OCI-LY1 (cell line): ENCODE results near the gene CUX1.

Experiments used
- H2AFZ ChIP-seq: fragments of 200-600 bp; sonication (generic), shearing (Covaris generic); 2 replicates; pipeline ENCODE4 v1.6.0; 2014; ENCODE audit warnings: antibody characterized with exemption, mild to moderate bottlenecking, low read length
- H3F3A ChIP-seq: fragments of 200-600 bp; sonication (generic), shearing (Covaris generic); 2 replicates; pipeline ENCODE4 v1.6.0; 2014; ENCODE audit warnings: mild to moderate bottlenecking, antibody characterized with exemption, low read length, moderate library complexity; ENCODE audit not compliant: insufficient read depth
- H3K27ac ChIP-seq: fragments of 200-600 bp; sonication (generic); 2 replicates; pipeline ENCODE4 v1.5.1; 2014; ENCODE audit warnings: low read length, mixed run types, mild to moderate bottlenecking, low read depth; ENCODE audit not compliant: poor library complexity, severe bottlenecking
- H3K27me3 ChIP-seq: fragments of 200-600 bp; sonication (generic); 2 replicates; pipeline ENCODE4 v1.6.0; 2014; ENCODE audit warnings: antibody characterized with exemption, mild to moderate bottlenecking, low read length, moderate library complexity; ENCODE audit not compliant: insufficient read depth
- H3K36me3 ChIP-seq: fragments of 200-600 bp; sonication (generic); 2 replicates; pipeline ENCODE4 v1.6.1; 2014; ENCODE audit warnings: mild to moderate bottlenecking, antibody characterized with exemption, low read length, moderate library complexity, mixed read lengths; ENCODE audit not compliant: insufficient read depth
- H3K4me1 ChIP-seq: fragments of 200-600 bp; sonication (generic); 2 replicates; pipeline ENCODE4 v1.5.1; 2014; ENCODE audit warnings: mild to moderate bottlenecking, low read length, moderate library complexity; ENCODE audit not compliant: insufficient read depth, severe bottlenecking
- H3K4me2 ChIP-seq: fragments of 200-600 bp; sonication (generic), shearing (Covaris generic); 2 replicates; pipeline ENCODE4 v1.6.1; 2014; ENCODE audit warnings: low read length
- H3K4me3 ChIP-seq: fragments of 200-600 bp; sonication (generic); 2 replicates; pipeline ENCODE4 v1.5.1; 2014; ENCODE audit warnings: low read length, low read depth, mild to moderate bottlenecking, mixed read lengths; ENCODE audit not compliant: poor library complexity, severe bottlenecking
- H3K79me2 ChIP-seq: fragments of 200-600 bp; shearing (Covaris generic); 2 replicates; pipeline ENCODE4 v1.6.1; 2016; ENCODE audit warnings: mixed run types, low read length, mixed read lengths; ENCODE audit not compliant: insufficient read depth
- H3K9ac ChIP-seq: fragments of 200-600 bp; sonication (generic), shearing (Covaris generic); 2 replicates; pipeline ENCODE4 v1.6.1; 2014; ENCODE audit warnings: mild to moderate bottlenecking, low read length, mixed read lengths
- H3K9me2 ChIP-seq: fragments of 200-600 bp; sonication (generic), shearing (Covaris generic); 2 replicates; pipeline ENCODE4 v1.6.1; 2014; ENCODE audit warnings: low read depth, mild to moderate bottlenecking, low read length, mixed read lengths
- H3K9me3 ChIP-seq: fragments of 200-600 bp; shearing (Covaris generic); 2 replicates; pipeline ENCODE4 v1.6.1; 2014; ENCODE audit warnings: low read length, mixed read lengths
- H4K20me1 ChIP-seq: fragments of 200-600 bp; sonication (generic), shearing (Covaris generic); 2 replicates; pipeline ENCODE4 v1.6.0; 2016; ENCODE audit warnings: mild to moderate bottlenecking, low read length; ENCODE audit not compliant: insufficient read depth
- CTCF ChIP-seq: fragments of 200-600 bp; sonication (generic), shearing (Covaris generic); IDR thresholded peaks from 2 replicates; pipeline ENCODE4 v1.5.1; 2017; ENCODE audit warnings: mild to moderate bottlenecking, antibody characterized with exemption, low read length, moderate library complexity, mixed read lengths
- EZH2 ChIP-seq: fragments of 200-600 bp; sonication (generic), shearing (Covaris generic); IDR thresholded peaks from 2 replicates; pipeline ENCODE4 v1.8.0; 2017; ENCODE audit warnings: borderline replicate concordance, mixed run types, mild to moderate bottlenecking, antibody characterized with exemption, low read length, moderate library complexity, mixed read lengths

The CUX1 gene

GRCh38 chr7:101998906-101999240 lies 181.4 kb downstream of the CUX1 start:
- H3K4me1 ChIP-seq, result peaks cover 77% of the 10 kb centered on the region
- H2AFZ ChIP-seq, result no peak overlapping the region
- H3K9me2 ChIP-seq, result no peaks in the 10 kb centered on the region
- peaks cover 34% of the 10 kb centered on the region; the same call in 1 of the 2 replicates for H3K36me3 ChIP-seq
- TF ChIP-seq CTCF, result no peak
- no peak for TF ChIP-seq EZH2
- H3K27ac ChIP-seq, result peak overlapping the region; percentile 58
- H3K9ac ChIP-seq, result peak overlapping the region; percentile 10; the same call in 1 of the 2 replicates
- H3K4me2 ChIP-seq, result peak overlapping the region; percentile 35; the same call in 1 of the 2 replicates
- H3K27me3 ChIP-seq, result no peaks in the 10 kb centered on the region
- H4K20me1 ChIP-seq, result 0 out of 2 replicates have a peak, but pooled peaks cover 2% of the 10 kb centered on the region
- H3K79me2 ChIP-seq, result peaks cover 50% of the 10 kb centered on the region
- H3F3A ChIP-seq, result no peaks in the 10 kb centered on the region
- no peaks in the 10 kb centered on the region for H3K9me3 ChIP-seq
- H3K4me3 ChIP-seq, result no peak overlapping the region

GRCh38 chr7:101999393-101999792 lies 182.0 kb downstream of the CUX1 start:
- H3K4me3 ChIP-seq, result no peak overlapping the region
- TF ChIP-seq CTCF (no peak), EZH2 (no peak)
- H3F3A ChIP-seq, result no peaks in the 10 kb centered on the region
- H2AFZ ChIP-seq, result no peak overlapping the region
- H3K4me1 ChIP-seq, result peaks cover 72% of the 10 kb centered on the region
- H3K79me2 ChIP-seq, result peaks cover 50% of the 10 kb centered on the region
- 0 out of 2 replicates have a peak, but pooled peaks cover 2% of the 10 kb centered on the region for H4K20me1 ChIP-seq
- no peaks in the 10 kb centered on the region for H3K9me2 ChIP-seq
- no peak overlapping the region for H3K9ac ChIP-seq
- no peaks in the 10 kb centered on the region for H3K9me3 ChIP-seq
- H3K36me3 ChIP-seq, result peaks cover 35% of the 10 kb centered on the region; the same call in 1 of the 2 replicates
- no peaks in the 10 kb centered on the region for H3K27me3 ChIP-seq
- no peak overlapping the region for H3K4me2 ChIP-seq
- peak overlapping the region; percentile 58 for H3K27ac ChIP-seq

DNA sequence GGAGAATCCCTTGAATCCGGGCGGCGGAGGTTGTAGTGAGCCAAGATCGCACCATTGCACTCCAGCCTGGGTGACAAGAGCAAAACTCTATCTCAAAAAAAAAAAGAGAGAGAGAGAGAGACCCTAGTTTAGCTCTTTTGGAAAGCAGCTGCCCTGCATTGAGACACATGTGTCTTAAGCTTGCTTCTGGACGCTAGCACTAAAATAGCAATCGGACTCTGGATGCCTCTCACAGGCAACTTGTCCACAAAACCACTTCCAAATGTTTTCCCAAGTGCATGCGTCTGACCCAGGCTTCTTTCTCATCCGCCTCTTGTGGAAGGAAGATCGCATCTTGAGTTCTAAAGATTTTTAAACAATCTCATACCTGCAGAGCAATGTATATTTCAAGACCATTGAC lies 182.7 kb downstream of the CUX1 start:
- Histone ChIP-seq H3K4me1 (peaks cover 64% of the 10 kb centered on the region), H3K4me3 (no peak overlapping the region), H3K9ac (no peak overlapping the region), H3K27me3 (no peaks in the 10 kb centered on the region), H3K9me2 (no peaks in the 10 kb centered on the region), H3F3A (no peaks in the 10 kb centered on the region), H3K27ac (no peak overlapping the region), H3K79me2 (peaks cover 48% of the 10 kb centered on the region), H2AFZ (no peak overlapping the region), H4K20me1 (0 out of 2 replicates have a peak, but pooled peaks cover 2% of the 10 kb centered on the region), H3K36me3 (peaks cover 38% of the 10 kb centered on the region; the same call in 1 of the 2 replicates), H3K4me2 (no peak overlapping the region), H3K9me3 (no peaks in the 10 kb centered on the region)
- no peak for TF ChIP-seq EZH2
- no peak for TF ChIP-seq CTCF
